Dedifferentiated amniotic fluid mesenchymal stem cell (primary cell): Measurements from ENCODE around the gene CACNG6.

Source experiments
- DNase-seq: peaks from one replicate; pipeline ENCODE4 v3.0.0-alpha.2; 2016; ENCODE audit errors: extremely low spot score

CACNG6 gene

DNA sequence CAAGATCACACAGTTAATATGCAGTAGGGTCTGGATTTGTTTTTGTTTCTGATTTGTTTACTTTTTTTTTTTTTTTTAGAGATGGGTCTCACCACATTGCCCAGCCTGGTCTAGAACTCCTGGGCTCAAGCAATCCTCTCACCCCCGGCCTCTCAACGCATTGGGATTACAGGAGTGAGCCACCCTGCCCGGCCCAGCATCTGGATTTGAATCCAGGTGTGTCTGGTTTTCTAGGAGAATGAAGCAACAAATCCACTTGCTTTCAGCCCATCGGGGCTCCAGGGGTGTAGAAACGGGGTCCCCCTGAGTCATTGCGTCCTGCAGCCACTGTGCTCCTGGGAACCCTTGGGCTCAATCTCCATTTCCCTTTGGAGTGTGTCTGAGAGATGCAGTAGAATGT lies 22.1 kb upstream of the CACNG6 start:
- DNase-seq = no peak

DNA sequence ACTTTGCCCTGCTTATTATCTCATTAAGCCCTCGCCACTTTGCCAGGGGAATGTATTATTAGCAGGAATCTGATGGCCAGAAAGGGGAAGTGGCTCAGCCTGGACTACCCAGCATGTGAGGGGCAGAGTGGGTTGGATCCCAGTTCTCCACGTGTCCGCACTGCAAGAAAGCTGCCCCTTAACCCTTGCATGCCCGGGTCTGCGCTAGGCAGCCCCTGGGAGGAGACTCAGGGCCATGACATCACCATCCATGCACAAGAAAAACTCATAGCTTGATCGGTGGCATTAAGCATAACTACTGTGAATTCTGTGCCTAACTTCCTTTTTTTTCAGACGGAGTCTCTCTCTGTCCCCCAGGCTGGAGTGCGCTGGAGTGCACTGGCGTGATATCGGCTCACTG lies 19.8 kb upstream of the CACNG6 start:
- DNase-seq = no peak

DNA sequence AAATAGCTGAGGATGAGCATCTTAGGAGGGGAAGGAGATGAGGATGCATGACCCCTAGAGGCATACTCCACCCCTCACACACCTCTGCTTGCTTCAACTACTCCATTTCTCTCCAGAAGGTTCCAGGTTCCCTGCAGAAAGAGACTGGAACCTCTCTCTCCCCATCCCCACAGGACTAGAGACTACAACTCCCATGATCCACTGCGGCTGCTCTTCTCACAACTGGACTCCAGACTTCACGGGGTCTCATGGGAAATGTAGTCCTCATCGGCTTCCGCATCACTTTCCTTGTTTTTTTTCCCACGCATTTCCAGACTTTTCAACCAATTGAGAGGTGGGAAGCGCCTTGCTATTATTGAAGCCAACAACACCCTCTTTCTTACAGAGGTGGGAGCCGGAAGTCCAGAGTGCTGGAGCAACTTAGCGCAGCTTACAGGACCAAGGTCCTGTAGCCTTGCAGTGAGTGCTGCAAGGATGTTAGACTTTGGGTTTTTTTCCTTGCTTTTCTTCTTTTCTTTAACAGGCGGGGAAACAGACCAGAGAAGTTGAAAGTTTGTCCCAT lies 13.9 kb upstream of the CACNG6 start:
- DNase-seq = peak; percentile 69

DNA sequence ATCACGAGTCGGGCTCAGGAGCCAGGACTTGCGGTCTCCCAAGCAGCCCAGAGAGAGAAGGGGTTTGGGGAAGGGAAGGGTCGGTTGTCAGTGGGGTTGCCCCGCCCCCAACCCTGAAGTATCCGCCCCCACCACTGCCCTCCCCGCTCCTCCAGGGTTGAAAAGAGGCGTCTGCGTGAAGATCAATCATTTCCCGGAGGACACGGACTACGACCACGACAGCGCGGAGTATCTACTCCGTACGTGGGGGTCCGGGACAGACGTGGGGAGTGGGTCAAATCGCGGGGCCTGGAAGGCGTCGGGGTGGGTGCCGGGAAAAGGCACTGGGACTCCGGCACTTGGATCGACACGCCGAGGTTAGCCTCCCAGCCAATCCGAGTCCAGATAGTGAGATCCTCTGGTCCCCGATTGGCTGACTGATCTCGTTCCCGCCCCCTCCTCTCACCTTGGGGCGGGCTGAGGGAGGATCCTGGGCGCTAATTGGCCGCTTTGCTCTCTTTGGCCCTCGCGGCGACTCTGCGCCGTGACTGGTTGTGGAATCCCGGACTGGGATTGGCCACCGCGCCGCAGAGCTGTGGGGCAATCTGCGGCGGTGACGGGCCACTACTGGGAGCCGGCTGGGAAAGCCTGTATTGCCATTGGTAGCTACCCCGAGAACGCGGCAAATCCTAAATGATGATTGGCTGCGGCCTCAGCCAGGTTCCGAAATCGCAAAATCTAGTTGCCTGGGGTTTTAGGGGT lies 13.3 kb upstream of the CACNG6 start:
- DNase-seq = no peak

DNA sequence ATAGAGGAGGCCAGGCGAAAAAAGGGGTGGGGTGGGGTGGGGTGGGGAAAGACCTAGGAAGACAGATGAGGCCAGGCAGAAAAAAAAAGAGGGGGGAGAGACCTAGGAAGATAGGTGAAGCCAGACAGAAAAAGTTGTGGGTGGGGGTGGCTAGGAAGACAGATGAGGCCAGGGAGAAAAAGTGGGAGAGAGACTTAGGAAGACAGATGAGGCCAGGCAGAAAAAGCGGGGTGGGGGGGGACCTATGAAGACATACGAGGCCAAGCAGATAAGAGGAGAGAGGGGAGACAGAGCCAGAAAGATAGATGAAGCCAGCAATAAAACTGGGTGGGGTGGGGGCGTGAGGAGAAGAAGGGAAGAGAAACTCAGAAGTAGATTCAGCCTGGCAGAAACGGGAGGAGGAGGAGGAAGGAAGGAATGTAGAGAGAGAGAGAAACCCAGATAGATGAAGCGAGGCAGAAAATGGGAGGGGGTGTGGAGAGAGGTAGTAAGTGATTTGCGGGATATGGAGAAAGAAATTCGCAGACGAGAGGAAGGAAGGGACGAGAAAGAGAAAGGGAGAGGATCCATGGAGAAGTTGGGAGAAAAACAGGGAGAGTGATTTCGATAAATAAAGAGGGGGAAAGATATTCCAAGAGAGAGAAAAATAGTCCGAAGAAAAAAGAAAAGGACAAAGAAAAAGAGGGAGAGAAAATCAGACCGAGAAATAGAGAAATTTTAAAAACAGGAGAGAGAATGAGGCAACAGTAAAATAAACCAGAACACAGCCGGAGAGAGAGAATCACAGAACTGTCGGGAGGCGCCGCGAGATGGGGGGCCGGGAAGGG lies 12.2 kb upstream of the CACNG6 start:
- DNase-seq = no peak

DNA sequence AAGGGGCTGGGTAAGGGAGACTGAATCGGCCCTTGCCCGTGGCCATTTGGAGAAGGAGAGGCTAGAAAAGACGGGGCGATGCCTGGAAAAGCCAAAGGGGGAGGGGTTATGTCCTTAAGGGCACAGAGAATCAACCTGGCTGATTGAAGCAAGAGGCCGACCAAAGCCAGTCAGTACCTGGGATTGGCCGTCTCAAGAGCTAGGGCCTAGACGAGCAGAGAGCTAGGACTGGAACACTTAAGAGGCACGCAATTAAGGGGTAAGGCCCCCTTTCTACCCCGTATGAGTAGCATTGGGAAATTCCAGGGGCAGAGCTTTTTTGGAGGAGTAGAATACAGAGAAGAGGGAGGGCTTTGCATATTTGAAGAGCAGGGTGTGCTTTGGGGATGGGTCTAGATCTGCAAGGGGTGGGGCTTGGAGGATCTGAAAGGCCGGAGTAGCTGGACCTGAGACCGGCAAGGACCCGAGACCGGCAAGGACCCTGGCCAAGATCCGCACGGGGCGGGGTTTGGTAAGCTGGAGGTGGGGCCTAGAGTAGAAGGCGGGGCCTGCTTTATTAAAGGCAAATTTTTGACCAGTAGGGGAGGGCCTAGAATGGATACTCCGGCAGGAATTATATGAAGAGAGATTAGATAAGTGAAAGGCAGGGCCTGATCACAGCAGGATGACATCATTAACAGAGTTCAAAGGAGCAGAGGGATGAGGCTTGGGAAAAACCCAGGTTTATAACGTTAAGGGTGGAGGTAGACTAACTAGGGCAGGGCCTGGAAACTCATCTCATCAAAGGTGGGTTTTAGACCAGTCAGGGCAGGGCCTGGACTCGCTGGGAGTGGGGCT lies 10.7 kb upstream of the CACNG6 start:
- DNase-seq = no peak

DNA sequence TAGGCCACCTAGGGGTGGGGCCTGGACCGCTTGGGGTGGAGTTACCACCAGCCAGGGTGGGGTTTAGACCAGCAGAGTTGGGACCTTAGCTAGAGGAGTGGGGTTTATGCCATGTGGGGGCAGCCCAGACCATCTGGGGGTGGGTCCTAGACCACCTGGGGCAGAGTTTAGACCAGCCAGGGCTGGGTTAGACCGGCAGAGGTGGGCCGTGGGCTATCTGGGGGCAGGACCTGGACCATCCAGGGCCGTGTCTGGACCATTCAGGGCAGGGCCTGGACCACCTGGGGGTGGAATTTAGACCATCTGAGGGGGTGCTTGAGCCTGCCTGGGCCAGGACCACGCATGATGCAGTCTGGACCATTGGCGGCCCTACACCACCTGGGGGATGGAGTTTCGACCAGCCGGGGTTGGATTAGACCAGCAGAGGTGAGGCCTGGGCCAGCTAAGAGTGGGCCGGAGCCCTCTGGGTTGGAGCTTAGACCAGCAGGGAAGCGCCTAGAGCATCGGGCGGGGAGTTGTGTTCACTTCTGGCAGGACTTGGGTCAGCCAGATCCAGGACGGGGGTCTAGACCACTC lies 10.0 kb upstream of the CACNG6 start:
- DNase-seq = no peak

DNA sequence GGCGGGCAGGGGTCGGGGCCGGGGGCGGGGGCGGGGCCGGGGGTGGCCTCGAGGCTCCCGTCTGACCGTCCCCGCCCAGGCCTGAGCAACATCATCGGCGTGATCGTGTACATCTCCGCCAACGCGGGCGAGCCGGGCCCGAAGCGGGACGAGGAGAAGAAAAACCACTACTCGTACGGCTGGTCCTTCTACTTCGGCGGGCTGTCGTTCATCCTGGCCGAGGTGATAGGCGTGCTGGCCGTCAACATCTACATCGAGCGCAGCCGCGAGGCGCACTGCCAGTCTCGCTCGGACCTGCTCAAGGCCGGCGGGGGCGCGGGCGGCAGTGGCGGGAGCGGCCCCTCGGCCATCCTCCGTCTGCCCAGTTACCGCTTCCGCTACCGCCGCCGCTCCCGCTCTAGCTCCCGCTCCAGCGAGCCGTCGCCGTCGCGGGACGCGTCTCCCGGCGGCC lies 9.4 kb upstream of the CACNG6 start:
- DNase-seq = no peak

DNA sequence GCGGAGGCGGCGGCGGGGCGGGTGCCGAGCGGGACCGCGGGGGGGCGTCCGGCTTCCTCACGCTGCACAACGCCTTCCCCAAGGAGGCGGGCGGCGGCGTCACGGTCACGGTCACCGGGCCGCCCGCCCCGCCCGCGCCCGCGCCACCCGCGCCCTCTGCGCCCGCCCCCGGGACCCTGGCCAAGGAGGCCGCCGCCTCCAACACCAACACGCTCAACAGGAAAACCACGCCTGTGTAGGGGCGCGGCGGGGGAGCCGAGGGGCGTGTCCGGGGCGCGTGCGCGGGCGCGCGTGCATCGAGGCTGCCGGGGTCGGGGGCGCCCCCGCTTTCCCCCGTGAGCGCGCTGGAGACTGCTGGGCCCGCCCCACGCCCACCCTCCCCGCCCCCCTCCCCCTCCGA lies 8.8 kb upstream of the CACNG6 start:
- no peak for DNase-seq

DNA sequence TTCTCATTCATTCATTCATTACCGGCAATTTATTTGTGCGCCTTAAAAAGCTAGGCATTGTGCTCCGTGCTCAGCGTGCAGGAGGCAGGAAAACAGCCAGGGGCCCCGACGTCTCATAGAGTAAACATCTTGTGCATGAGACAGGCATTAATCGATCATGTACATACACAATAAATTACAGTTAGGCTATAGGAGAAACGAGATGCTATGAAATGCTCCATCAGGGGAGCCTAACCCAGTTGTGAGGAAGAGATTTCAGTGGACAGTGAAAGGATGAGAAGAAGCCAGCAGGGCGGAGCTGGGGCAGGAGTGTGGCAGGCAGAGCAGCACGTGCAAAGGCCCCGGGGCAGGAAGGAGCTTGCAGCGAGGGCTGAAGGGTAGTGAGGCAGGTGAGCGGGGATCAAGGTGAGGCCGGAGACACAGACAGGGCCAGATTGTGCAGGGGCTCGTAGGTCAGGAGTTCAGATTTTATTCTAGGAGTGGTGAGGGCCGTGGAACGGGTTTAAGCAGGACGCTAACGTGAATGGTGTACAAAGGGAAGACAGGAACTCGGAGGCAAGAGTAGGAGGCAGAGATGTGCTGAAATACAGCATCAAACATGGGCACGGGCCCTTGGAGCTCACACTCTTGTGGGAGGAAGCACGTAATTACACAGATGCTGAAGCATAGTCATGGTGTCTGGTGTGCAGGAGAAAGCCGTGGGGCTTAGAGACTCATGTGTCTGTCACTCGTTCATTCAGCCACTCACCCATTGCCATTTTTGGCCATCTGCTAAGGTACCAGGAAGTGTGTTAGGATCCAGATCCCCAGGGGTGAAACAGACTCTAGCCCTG lies 7.8 kb upstream of the CACNG6 start:
- DNase-seq = no peak

DNA sequence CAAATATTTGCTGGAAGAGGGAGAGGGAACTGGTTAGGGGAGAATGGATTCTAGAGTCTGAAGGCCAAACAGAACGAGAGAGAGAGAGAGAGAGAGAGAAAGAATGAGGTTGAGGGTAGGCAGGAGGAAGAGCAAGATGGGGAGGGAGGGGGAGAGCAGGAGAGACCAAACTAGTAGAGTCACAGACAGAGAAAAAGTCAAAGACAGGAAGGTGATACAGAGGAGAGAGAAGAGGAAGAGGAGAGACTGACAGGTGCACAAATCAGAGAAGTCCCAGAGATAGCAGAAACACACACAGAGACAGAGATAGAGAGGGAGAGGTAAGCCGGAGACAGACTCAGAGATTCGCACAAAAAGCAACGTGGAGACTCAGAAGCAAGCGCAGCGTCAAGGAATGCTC lies 5.6 kb upstream of the CACNG6 start:
- no peak for DNase-seq

DNA sequence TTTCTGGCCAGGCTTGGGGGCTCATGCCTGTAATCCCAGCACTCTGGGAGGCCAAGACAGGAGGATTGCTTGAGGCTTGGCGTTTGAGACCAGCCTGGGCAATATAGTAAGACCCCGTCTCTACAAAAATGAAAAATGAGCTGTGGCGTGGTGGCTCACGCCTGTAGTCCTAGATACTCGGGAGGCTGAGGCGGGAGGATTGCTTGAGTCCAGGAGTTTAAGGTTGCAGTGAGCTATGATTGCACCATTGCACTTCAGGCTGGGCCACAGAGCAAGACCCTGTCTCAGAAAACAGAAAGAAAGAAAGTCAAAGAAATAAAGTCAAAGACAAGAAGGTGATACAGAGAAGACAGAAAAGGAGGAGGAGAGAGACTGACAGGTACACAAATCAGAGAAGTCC lies 2.5 kb upstream of the CACNG6 start:
- DNase-seq = no peak

DNA sequence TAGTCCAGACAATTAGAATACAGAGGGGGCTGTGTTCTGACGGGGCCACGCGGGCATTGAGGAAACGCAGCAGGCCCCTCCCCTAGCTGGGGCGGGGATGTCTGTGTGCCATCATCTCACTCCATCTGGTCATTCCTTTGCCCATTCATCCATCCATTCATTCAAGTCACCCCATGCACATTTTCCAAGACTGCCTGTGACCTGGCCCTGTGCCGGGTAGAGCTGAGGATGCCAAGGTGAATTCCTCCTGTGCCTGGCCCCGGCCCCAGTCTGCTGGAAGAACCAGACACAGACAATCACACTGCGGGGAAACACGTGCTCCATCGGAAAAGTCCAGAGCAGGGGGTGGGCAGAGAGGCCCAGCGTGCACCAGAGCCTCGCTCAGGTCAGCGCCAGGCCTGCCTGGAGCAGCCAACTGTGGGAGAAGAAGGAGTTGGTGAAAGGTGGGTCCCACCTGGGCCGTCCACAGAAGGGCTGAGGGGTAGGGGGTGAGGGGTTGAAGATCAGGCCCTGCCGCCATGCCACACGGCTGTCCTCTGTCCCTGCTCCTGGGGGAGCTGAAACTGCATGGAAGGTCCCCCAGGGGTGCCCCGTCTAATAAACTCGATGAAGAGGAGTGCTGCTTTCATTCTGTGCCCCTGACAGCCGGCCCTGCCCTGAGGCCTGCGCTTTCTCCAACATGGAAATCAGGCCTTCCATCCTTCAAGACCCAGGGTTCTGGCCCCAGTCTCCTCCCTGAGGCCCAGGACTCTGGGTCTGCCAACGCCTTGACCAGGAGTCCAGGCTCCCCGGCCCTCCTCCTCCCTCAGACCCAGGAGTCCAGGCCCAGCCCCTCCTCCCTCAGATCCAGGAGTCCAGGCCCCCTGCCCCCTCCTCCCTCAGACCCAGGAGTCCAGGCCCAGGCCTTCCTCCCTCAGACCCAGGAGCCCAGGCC lies 1.6 kb upstream of the CACNG6 start:
- DNase-seq = no peak

DNA sequence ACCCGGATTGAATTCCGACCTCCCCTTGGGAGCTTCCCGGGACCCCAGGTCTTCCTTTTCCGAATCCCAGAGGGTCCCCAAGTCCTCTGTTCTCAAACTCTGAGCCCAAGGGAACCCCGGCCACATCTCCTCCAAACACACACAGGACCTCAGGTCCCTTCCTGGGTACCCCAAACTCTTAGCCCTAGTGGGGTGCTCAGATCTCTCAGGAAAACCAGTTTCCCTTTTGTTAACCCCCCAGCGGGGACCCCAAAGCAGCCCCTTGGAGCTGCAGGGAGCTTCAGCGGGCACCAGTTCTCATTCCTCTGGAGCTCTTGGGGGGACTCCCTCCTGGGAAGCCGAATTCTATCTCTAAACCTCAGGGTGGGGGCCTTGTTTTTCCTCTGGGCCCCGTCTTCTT lies 774 bp downstream of the CACNG6 start:
- DNase-seq = no peak

DNA sequence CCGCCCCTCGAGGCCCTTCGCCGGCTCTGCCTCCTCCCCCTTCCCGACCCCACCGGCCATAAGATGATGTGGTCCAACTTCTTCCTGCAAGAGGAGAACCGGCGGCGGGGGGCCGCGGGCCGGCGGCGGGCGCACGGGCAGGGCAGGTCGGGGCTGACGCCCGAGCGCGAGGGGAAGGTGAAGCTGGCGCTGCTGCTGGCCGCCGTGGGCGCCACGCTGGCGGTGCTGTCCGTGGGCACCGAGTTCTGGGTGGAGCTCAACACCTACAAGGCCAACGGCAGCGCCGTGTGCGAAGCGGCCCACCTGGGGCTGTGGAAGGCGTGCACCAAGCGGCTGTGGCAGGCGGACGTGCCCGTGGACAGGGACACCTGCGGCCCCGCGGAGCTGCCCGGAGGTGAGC lies 1.4 kb downstream of the CACNG6 start:
- no peak for DNase-seq

DNA sequence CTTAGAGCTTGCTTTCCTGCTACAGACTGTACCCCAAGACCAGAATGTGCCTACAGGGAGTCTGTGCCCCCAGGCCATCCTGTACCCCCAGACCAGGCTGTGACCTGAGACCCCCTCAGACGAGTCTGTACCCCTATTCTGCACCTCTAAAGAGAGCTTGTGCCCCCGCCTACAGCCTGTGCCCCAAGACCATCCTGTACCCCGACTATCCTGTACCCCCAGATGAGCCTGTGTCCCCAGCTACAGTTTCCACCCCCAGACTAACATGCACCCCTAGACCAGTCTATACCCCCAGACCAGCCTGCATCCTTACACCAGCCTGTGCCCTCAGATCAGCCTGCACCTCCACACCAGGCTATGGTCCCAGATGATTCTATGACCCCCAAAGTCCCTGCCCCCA lies 2.0 kb downstream of the CACNG6 start:
- DNase-seq = no peak

DNA sequence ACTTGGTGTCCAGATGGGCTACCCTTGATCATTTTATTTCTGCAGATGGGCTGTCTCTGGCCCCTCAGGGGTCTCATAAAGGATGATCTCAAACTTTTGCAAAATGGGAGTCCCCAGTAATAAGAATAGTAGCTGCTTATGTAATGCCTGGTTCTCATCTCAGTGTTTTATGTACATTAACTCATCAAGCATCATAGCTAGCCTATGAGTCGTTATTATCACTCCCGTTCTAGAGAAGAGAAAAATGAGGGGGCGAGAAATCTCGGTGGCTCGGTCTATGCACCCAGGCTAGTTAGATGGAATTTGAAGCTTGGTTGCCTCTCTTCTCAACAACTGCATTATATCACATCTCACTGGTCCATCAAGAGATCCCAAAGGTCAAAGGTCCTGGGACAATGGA lies 3.4 kb downstream of the CACNG6 start:
- DNase-seq = no peak

DNA sequence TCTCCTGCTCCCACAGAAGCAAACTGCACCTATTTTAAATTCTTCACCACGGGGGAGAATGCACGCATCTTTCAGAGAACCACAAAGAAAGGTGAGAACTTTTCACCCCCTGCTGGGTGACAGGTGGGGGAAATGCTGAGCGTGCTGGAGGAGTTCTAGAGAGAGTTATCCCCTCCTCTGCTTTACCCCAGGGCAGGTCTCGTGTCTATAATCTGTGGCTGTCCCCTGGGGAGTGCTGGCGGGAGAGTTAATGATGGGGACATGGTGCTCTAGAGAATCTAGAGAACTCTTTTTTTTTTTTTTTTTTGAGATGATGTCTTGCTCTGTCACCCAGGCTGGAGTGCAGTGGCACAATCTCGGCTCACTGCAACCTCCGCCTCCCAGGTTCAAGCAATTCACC lies 6.8 kb downstream of the CACNG6 start:
- DNase-seq = no peak

DNA sequence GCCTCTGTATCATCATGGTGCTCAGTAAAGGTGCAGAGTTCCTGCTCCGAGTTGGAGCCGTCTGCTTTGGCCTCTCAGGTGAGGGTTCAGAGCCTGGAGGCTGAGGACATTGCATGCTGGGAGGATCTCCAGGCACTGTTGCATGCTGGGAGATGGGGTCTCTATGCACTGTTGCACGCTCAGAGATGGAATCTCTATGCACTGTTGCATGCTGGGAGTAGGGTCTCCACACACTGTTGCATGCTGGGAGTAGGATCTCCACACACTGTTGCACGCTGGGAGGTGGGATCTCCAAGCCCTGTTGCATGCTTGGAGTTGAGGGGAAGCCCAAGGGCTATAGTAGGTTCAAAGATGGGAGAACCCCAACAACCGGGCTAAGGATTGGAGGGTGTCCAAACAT lies 8.3 kb downstream of the CACNG6 start:
- no peak for DNase-seq

DNA sequence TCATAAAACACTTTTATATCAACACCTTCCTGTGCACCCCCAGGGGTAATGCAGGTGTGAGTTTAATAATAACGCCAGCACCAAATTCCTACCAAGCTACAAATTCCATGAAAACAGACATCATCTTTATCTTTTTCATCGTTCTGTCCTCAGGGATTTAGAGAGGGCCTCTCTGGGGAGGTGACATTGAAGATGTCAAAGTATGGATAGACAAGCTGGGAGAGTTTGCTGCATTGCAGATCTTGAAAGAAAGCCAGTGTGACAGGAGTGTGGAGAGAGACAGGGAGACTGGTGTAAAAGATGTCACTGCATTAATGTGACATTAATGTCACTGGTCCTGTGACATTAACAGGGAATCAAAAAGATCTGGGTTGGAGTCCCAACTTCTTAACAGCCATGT lies 10.1 kb downstream of the CACNG6 start:
- DNase-seq = no peak
